Lower lobe of right lung (tissue), 2 donors: ENCODE measurements around the gene FAM53B. TPM values are rescaled to one million over a fixed set of nuclear protein-coding genes. Genes with fewer than 3 reads are reported as not detected.

Experiments
- ATAC-seq, 2 donors: fragments of 200-7000 bp; cut with Tn5 transposase; one replicate each; pipeline ENCODE4 v1.9.1; 2020 to 2022; ENCODE audit warnings: mild to moderate bottlenecking in 2 of 2, moderate library complexity in 2 of 2
- DNase-seq: peaks from one replicate; pipeline ENCODE4 v3.0.0-alpha.2; 2020
- H3K27ac ChIP-seq: fragments of 200-600 bp; one replicate; pipeline ENCODE4 v1.8.0; 2022
- H3K27me3 ChIP-seq: fragments of 200-600 bp; one replicate; pipeline ENCODE4 v1.8.0; 2022; ENCODE audit warnings: low read depth
- H3K36me3 ChIP-seq: fragments of 200-600 bp; one replicate; pipeline ENCODE4 v1.8.0; 2022; ENCODE audit warnings: mild to moderate bottlenecking
- H3K4me1 ChIP-seq: fragments of 200-600 bp; one replicate; pipeline ENCODE4 v1.8.0; 2022
- H3K4me3 ChIP-seq: fragments of 200-600 bp; one replicate; pipeline ENCODE4 v1.8.0; 2022; ENCODE audit warnings: mild to moderate bottlenecking
- H3K9me3 ChIP-seq: fragments of 200-600 bp; one replicate; pipeline ENCODE4 v1.8.0; 2022
- CTCF ChIP-seq: fragments of 200-600 bp; IDR thresholded peaks from one replicate; pipeline ENCODE4 v1.8.0; 2022; ENCODE audit warnings: antibody characterized with exemption, mild to moderate bottlenecking
- intact Hi-C: fragments of 100-400 bp; cut with DNase I; formaldehyde crosslinking; loops from one replicate; pipeline ENCODE4 v1.11.0; 2022
- total RNA-seq: library from RNA; stranded (reverse); fragmentation: NEBNext Ultra II Directional; extraction: Animal tissue kit (Norgen Biotek cat#: 25700); gene quantifications from one replicate; pipeline ENCODE4 v1.2.1, GENCODE V29; 2021
- donor health status: DM: no; HTN: yes; CAD: no; lungs with severe emphysema.

FAM53B gene
- total RNA-seq, 1 donor from 2014 or later: 40.7 TPM

GRCh38 chr10:124647421-124648130 is 96.6 kb downstream of the FAM53B start:
- no peak overlapping the region for H3K4me3 ChIP-seq
- H3K9me3 ChIP-seq: no peaks in the 10 kb centered on the region
- H3K27ac ChIP-seq: peak overlapping the region; percentile 83
- ATAC-seq (peak; percentile 80 to 88), DNase-seq (peak; percentile 89)
- no peaks in the 10 kb centered on the region for H3K36me3 ChIP-seq
- no peaks in the 10 kb centered on the region for H3K27me3 ChIP-seq
- intact Hi-C loops: no loop called here
- peak; percentile 44 for TF ChIP-seq CTCF
- peaks cover 96% of the 10 kb centered on the region for H3K4me1 ChIP-seq

- Histone ChIP-seq H3K9me3 (no peaks in the 10 kb centered on the region), H3K27me3 (no peaks in the 10 kb centered on the region), H3K4me3 (no peak overlapping the region), H3K36me3 (no peaks in the 10 kb centered on the region), H3K4me1 (peaks cover 98% of the 10 kb centered on the region), H3K27ac (peak overlapping the region; percentile 83)
- DNase-seq (peak; percentile 87), ATAC-seq (peak; percentile 41 to 58)
- no peak for TF ChIP-seq CTCF
- intact Hi-C loops: no loop called here
These were observed 97.5 kb downstream of the FAM53B start for GRCh38 chr10:124646483-124647352.

- H3K9me3 ChIP-seq: no peaks in the 10 kb centered on the region
- no peak for TF ChIP-seq CTCF
- H3K4me3 ChIP-seq: no peak overlapping the region
- DNase-seq: no peak
- H3K27me3 ChIP-seq: no peaks in the 10 kb centered on the region
- no peaks in the 10 kb centered on the region for H3K36me3 ChIP-seq
- H3K4me1 ChIP-seq: peaks cover 98% of the 10 kb centered on the region
- H3K27ac ChIP-seq: peak overlapping the region; percentile 83
- intact Hi-C loops: no loop called here
- ATAC-seq: no peak
These were observed 98.6 kb downstream of the FAM53B start for GRCh38 chr10:124645467-124646095.

GRCh38 chr10:124644771-124645415 is 99.3 kb downstream of the FAM53B start:
- H3K27me3 ChIP-seq: no peaks in the 10 kb centered on the region
- intact Hi-C loops: no loop called here
- TF ChIP-seq CTCF: no peak

GRCh38 chr10:124644236-124644635 is 99.9 kb downstream of the FAM53B start:
- Histone ChIP-seq H3K27me3 (no peaks in the 10 kb centered on the region), H3K27ac (peak overlapping the region; percentile 18), H3K4me1 (peaks cover 98% of the 10 kb centered on the region), H3K4me3 (no peak overlapping the region), H3K36me3 (no peaks in the 10 kb centered on the region), H3K9me3 (no peaks in the 10 kb centered on the region)
- intact Hi-C loops: no loop called here
- no peak for TF ChIP-seq CTCF
- DNase-seq (no peak), ATAC-seq (no peak)

More at GRCh38 chr10:124644771-124645415, 99.3 kb downstream of the FAM53B start:
- DNase-seq: no peak
- H3K4me3 ChIP-seq: no peak overlapping the region
- no peak for ATAC-seq
- no peaks in the 10 kb centered on the region for H3K36me3 ChIP-seq
- no peaks in the 10 kb centered on the region for H3K9me3 ChIP-seq
- peak overlapping the region; percentile 83 for H3K27ac ChIP-seq
- H3K4me1 ChIP-seq: peaks cover 98% of the 10 kb centered on the region
